Germinal center (tissue), 1 donor: ENCODE data around the gene KRT24.

Source experiments
- DNase-seq: peaks from one replicate; pipeline ENCODE4 v3.0.0; 2012; ENCODE audit warnings: mixed read lengths, low spot score

The KRT24 gene

DNA sequence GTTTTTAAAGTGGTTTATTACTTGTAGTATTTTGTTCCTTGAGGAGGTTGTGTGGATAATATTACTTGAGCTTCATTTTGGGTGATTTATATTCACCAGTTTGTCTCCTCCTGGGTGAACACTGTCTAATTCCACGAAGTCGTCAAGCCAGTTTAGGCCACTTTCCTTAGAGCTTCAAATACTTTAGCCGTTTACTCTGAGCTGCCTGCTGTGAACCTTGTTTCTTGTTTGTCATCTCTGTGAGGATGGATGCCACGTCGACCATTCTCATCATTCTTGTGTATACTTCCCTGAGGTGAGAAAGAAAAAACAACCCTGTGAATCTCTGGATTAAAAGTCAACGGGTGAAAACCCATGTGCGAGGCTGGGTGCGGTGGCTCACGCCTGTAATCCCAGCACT is 9.0 kb downstream of the KRT24 start:
- DNase-seq: no peak

- DNase-seq: no peak
Observed at GRCh38 chr17:40687106-40687505, 16.4 kb downstream of the KRT24 start.

GRCh38 chr17:40686192-40686591 is 17.4 kb downstream of the KRT24 start:
- no peak for DNase-seq

GRCh38 chr17:40680998-40681397 is 22.6 kb downstream of the KRT24 start:
- no peak for DNase-seq

DNA sequence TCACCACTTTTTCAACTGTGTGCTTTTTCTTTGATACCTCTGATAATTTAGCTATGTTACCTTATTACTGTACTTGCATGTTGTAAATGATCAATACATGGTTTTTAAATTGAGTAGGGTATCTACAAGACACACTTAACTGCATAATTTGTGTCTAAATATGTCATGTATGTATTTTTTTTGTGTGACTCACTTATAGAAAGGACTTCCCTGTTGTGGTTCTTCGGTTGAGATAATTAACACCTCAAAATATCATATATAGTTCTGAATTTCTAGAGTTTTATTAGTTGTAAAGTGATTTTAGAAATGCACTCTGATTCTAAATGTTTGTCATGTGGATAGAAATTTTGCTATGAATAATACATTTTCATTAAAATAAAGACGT is 24.0 kb downstream of the KRT24 start:
- no peak for DNase-seq

DNA sequence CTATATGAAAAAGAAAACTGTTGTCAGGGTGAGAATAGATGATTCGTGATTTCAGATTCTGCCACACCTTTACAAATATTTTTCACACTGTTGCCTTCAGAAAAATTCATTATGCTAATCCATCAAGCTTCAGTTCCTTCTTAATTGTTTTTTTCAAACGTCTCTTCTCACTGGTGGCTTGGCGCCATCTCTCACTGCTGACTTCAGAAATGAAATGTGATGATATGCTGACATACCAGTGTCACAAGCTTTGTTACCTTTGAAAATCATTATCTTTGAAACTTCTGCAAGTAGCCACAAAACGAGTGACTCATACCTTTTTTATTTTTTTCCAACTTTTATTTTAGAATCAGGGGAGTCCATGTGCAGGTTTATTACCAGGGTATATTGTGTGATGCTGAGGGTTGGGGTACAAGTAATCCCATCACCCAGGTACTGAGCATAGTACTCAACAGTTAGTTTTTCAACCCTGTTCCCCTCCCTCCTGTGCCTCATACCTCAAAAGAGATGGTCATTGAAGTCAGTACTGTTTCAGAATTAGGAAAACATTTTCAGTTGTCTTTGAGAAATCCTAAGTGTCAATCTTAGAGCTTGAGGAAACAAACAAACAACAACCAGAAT is 24.5 kb downstream of the KRT24 start:
- no peak for DNase-seq

GRCh38 chr17:40675905-40676304 is 27.6 kb downstream of the KRT24 start:
- no peak for DNase-seq

DNA sequence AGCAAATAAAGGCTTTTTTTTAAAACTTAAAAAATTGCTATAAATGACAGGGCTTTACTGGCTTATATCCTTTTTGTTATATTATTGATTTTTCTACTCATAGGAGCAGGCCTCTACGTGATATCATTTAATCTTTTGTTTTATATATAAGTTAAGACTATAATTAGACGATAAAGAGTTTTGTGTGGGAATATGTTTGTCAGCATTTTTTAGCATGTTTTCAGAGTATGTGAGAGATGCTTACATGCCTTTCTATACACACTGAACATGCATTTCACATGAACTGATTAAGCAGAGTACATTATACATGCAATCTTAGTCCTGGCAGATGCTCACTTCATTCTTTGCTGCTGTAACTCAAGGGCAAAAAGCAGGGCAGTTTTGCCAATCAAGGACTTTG is 30.9 kb downstream of the KRT24 start:
- DNase-seq: no peak

DNA sequence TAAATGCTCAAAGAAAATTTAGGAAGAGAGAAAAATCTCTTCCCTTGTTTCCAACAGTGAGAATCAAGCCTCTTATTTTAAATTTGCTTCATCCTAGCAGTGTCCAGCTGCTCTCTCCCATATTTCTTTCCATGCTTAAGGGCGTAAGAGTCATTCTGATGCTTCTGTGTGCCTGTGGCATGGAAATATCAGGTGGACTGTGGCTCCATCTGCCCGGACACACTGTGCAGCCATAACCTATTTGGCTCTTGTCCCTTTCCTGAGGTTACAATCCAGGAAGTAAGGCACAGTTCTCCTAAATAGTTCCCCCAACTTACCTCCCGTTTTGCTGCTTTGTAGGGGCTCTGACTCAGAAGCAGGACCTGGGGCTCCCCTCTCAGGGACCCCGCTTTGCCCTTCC is 32.3 kb downstream of the KRT24 start:
- no peak for DNase-seq

GRCh38 chr17:40666331-40666730 is 37.2 kb downstream of the KRT24 start:
- DNase-seq: no peak

GRCh38 chr17:40664582-40665333 is 38.8 kb downstream of the KRT24 start, which contains the start of gene KRT222:
TSS of gene KRT222 (minus strand) at chr17:40665177. CDS start at chr17:40665099, 78 bp downstream.
- no peak for DNase-seq

DNA sequence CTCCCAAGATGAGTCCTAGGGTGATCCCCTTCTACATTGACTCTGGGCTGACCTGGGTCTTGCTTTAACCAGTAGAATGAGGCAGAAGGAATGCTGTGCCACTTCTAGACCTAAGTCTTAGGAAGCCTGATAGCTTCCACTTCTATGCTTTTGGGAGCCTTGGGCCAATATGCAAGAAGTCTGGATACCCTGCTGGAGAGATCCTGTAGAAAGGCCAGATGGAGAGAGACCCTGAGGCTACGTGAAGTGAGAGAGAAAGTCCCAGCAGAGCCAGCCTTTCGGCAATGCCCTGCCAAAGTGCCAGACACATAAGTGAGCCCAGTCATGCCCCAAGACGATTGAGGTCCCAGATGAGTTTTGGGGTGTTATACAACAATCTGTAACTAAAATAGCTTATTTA is 40.3 kb downstream of the KRT24 start:
- no peak for DNase-seq

- no peak for DNase-seq
Observed at GRCh38 chr17:40659911-40660310, 43.6 kb downstream of the KRT24 start.

DNA sequence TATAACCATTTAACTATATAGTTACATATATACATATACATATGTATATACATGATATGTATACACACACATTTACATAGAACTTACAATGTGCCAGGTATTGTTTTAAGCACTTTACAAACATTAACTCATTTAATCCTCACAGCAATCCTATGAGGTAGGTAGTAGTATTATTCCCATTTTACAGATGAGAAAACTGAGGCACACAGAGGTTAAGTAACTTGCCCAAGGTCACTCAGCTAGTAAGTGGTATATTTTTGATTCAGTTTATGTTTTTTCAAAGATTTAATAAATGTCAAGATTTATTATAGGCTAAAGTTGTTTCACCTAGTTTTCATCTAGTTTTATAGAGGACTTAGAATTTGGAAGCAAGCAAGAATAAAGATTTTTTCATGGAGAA is 45.2 kb downstream of the KRT24 start:
- DNase-seq: no peak

DNA sequence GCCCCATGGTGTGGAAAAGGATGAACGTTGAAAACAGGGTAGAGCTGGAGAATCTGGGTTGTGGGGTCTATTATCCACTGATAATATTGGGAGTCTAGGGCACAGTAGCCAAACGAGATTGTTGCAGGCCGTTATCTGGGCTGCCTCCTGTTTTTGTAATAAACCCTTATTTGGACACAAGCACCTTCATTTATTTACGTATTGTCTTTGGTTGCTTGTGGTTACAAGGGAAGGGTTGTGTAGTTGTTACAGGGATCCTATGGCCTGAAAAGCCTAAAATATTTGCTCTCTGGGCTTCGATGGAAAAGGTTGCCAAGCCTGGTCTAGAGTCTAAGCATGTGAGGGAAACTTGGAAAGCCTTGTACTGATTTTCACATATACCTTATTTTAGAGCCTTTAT is 51.6 kb downstream of the KRT24 start:
- DNase-seq: no peak

DNA sequence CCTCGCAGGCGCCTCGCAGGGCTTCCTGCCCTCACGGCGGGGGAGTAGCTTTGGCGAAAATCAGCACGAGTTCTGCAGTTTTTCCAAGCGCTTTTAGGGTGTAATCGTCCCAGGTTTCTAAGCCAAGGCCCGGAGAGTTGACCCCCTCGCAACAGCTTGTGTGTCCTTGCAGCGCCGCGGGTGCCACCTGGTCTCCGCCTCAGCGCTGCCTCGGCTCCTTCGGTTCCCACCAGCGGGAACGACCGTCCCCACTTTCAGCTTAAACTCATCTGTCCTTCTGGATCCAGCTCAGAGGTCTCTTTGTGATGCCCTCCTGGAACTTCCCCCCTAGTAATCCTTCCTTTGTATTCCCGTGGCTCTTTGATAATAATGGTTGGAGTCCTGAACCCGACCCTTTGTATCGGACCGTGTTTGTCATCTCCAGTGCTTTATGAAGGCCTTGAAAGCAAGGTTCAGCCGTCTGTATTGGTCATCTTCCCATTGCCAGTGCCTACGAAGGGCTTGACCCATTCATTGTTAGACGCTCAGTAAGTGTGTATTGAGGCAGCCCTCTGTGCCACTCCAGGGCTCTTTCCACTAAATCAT is 55.1 kb downstream of the KRT24 start:
- DNase-seq: no peak
